ENCODE data around the gene RXRA.

Gene RXRA

DNA sequence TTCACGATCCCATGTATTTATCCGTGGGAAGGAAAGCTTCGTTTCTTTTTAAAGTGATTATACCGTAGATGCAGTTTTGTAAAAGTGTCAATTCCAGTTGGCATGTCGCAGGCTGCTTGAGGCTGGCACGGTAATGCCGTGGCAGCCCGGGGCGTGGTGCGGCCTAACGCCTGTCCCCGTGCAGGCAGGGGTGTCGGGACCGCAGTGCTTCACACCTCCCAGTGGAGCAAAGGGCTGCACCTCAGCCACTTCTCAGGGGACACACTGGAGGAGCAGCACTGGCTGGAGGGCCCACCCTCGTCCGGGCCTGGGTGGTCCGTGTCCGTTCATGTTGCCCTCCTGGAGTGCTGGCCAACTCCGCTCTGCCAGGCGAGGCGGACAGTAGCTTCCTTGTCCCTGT is 103.2 kb downstream of the RXRA start:
- no peak overlapping the region for H2AFZ ChIP-seq (ENCODE audit: low read depth, low read length, severe bottlenecking)
- H4K20me1 ChIP-seq (ENCODE audit: low read depth, low read length) = no peaks in the 10 kb centered on the region
- no peaks in the 10 kb centered on the region for H3K9me2 ChIP-seq (replicated peaks; ENCODE audit: insufficient read depth, low read length)
- H3K27me3 ChIP-seq (ENCODE audit: low read length) = no peaks in the 10 kb centered on the region
- H3K27ac ChIP-seq (ENCODE audit: low read depth, low read length) = no peak overlapping the region
- no peak for TF ChIP-seq EZH2phosphoT487 (conservative IDR thresholded peaks at IDR 0.05; ENCODE audit: low read length)
- TF ChIP-seq, protein P1, sequence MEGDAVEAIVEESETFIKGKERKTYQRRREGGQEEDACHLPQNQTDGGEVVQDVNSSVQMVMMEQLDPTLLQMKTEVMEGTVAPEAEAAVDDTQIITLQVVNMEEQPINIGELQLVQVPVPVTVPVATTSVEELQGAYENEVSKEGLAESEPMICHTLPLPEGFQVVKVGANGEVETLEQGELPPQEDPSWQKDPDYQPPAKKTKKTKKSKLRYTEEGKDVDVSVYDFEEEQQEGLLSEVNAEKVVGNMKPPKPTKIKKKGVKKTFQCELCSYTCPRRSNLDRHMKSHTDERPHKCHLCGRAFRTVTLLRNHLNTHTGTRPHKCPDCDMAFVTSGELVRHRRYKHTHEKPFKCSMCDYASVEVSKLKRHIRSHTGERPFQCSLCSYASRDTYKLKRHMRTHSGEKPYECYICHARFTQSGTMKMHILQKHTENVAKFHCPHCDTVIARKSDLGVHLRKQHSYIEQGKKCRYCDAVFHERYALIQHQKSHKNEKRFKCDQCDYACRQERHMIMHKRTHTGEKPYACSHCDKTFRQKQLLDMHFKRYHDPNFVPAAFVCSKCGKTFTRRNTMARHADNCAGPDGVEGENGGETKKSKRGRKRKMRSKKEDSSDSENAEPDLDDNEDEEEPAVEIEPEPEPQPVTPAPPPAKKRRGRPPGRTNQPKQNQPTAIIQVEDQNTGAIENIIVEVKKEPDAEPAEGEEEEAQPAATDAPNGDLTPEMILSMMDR (IDR thresholded peaks at IDR 0.05; ENCODE audit: insufficient read depth, low read length, poor library complexity, severe bottlenecking) = no peak
- H3K36me3 ChIP-seq (ENCODE audit: low read length) = no peaks in the 10 kb centered on the region
- no peak overlapping the region for H3K9ac ChIP-seq (ENCODE audit: low read length)
- no peaks in the 10 kb centered on the region for H3F3A ChIP-seq (ENCODE audit: insufficient read depth)
- H3K9me3 ChIP-seq (ENCODE audit: insufficient read depth, low read length) = no peaks in the 10 kb centered on the region
- H3K4me3 ChIP-seq (ENCODE audit: insufficient read depth, low read length, poor library complexity, severe bottlenecking) = no peak overlapping the region
- no peak overlapping the region for H3K4me2 ChIP-seq (ENCODE audit: low read depth, low read length, poor library complexity, severe bottlenecking)
- no peaks in the 10 kb centered on the region for H3K79me2 ChIP-seq (ENCODE audit: insufficient read depth, low read length)

DNA sequence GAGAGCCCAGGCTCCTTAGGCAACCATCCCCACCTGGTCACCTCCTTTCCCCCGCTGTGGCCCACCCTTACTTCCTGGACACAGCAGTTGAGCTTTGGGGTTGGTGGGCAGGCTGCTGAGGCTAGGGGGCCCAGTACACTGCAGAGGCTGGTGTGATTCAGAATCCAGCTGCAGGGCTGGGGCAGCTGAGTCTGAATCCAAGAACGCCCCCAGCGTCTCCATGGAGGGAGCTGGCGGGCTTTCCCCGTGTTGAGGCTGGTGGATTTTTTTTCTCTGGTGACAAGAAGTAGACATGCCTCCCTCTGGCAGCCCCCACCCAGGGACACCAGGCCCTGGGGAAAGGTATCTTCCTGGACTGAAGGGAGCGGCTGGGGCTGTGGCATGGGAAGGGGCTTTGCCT is 104.8 kb downstream of the RXRA start:
- no peak overlapping the region for H2AFZ ChIP-seq (ENCODE audit: low read depth, low read length, severe bottlenecking)
- no peak overlapping the region for H3K4me2 ChIP-seq (ENCODE audit: low read depth, low read length, poor library complexity, severe bottlenecking)
- no peaks in the 10 kb centered on the region for H4K20me1 ChIP-seq (ENCODE audit: low read depth, low read length)
- H3K27me3 ChIP-seq (ENCODE audit: low read length) = no peaks in the 10 kb centered on the region
- no peaks in the 10 kb centered on the region for H3K36me3 ChIP-seq (ENCODE audit: low read length)
- H3K9me3 ChIP-seq (ENCODE audit: insufficient read depth, low read length) = no peaks in the 10 kb centered on the region
- no peak overlapping the region for H3K9ac ChIP-seq (ENCODE audit: low read length)
- no peaks in the 10 kb centered on the region for H3F3A ChIP-seq (ENCODE audit: insufficient read depth)
- H3K79me2 ChIP-seq (ENCODE audit: insufficient read depth, low read length) = no peaks in the 10 kb centered on the region
- no peaks in the 10 kb centered on the region for H3K9me2 ChIP-seq (replicated peaks; ENCODE audit: insufficient read depth, low read length)
- no peak overlapping the region for H3K27ac ChIP-seq (ENCODE audit: low read depth, low read length)
- no peak for TF ChIP-seq EZH2phosphoT487 (conservative IDR thresholded peaks at IDR 0.05; ENCODE audit: low read length)
- TF ChIP-seq, protein P1 (IDR thresholded peaks at IDR 0.05; ENCODE audit: insufficient read depth, low read length, poor library complexity, severe bottlenecking) = no peak
- no peak overlapping the region for H3K4me3 ChIP-seq (ENCODE audit: insufficient read depth, low read length, poor library complexity, severe bottlenecking)

DNA sequence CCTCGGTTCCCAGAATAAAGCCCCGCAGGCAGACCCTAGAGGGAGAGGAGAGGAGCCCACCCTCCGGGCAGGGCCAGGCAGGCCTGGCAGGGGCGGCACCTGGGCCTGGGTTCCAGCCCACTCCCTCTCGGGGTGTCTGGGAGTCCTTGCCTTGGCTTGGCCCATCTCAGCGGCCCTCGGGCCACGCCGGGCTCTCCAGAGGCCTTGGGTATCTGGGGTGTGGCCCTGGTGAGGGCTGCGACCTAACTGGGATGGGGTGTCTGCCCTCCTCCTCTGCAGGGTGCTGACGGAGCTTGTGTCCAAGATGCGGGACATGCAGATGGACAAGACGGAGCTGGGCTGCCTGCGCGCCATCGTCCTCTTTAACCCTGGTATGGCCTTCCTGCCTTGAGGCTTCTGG is 105.4 kb downstream of the RXRA start:
- no peaks in the 10 kb centered on the region for H3K36me3 ChIP-seq (ENCODE audit: low read length)
- no peaks in the 10 kb centered on the region for H3K27me3 ChIP-seq (ENCODE audit: low read length)
- no peak overlapping the region for H3K9ac ChIP-seq (ENCODE audit: low read length)
- no peaks in the 10 kb centered on the region for H3K79me2 ChIP-seq (ENCODE audit: insufficient read depth, low read length)
- TF ChIP-seq, protein P1 (IDR thresholded peaks at IDR 0.05; ENCODE audit: insufficient read depth, low read length, poor library complexity, severe bottlenecking) = no peak
- TF ChIP-seq EZH2phosphoT487 (conservative IDR thresholded peaks at IDR 0.05; ENCODE audit: low read length) = no peak
- H3K4me2 ChIP-seq (ENCODE audit: low read depth, low read length, poor library complexity, severe bottlenecking) = no peak overlapping the region
- H4K20me1 ChIP-seq (ENCODE audit: low read depth, low read length) = no peaks in the 10 kb centered on the region
- no peak overlapping the region for H3K27ac ChIP-seq (ENCODE audit: low read depth, low read length)
- no peak overlapping the region for H3K4me3 ChIP-seq (ENCODE audit: insufficient read depth, low read length, poor library complexity, severe bottlenecking)
- H3K9me2 ChIP-seq (replicated peaks; ENCODE audit: insufficient read depth, low read length) = no peaks in the 10 kb centered on the region
- H3F3A ChIP-seq (ENCODE audit: insufficient read depth) = no peaks in the 10 kb centered on the region
- no peak overlapping the region for H2AFZ ChIP-seq (ENCODE audit: low read depth, low read length, severe bottlenecking)
- H3K9me3 ChIP-seq (ENCODE audit: insufficient read depth, low read length) = no peaks in the 10 kb centered on the region

Data from SU-DHL-6 (cell line).